Thymus (tissue), 14 donors: ENCODE measurements around the gene KLB. TPM values are rescaled to one million over a fixed set of nuclear protein-coding genes. Genes with fewer than 3 reads are reported as not detected.
"Not testable (repeated sequence)": the region's sequence is repeated elsewhere in the genome, so short reads cannot be mapped to it uniquely, and the experiment has no call there.

ENCODE experiments used
- DNase-seq, 9 donors: peaks; one replicate each; pipeline ENCODE4 v3.0.0-alpha.2; 2013; ENCODE audit warnings: low spot score in 9 of 9, low read depth in 6 of 9, missing footprints in 1 of 9
- H3K27ac ChIP-seq, 2 donors: one replicate each; pipeline ENCODE4 v1.5.1; 2013; ENCODE audit warnings: control low read depth in 1 of 2, low read depth in 1 of 2, low read length in 1 of 2, mild to moderate bottlenecking in 1 of 2, moderate library complexity in 1 of 2
- H3K27me3 ChIP-seq, 2 donors: one replicate each; pipeline ENCODE4 v1.5.1; 2013; ENCODE audit warnings: low read length in 1 of 2; ENCODE audit not compliant: control insufficient read depth in 2 of 2, insufficient read depth in 1 of 2
- H3K36me3 ChIP-seq, 2 donors: one replicate each; pipeline ENCODE4 v1.5.1; 2013; ENCODE audit warnings: low read length in 1 of 2, mild to moderate bottlenecking in 1 of 2, moderate library complexity in 1 of 2; ENCODE audit not compliant: control insufficient read depth in 2 of 2, insufficient read depth in 2 of 2
- H3K4me1 ChIP-seq, 2 donors: one replicate each; pipeline ENCODE4 v1.5.1; 2013; ENCODE audit warnings: low read length in 2 of 2; ENCODE audit not compliant: control insufficient read depth in 2 of 2, insufficient read depth in 2 of 2
- H3K4me3 ChIP-seq, 2 donors: one replicate each; pipeline ENCODE4 v1.5.1; 2013; ENCODE audit warnings: low read length in 2 of 2, control low read depth in 1 of 2, mild to moderate bottlenecking in 1 of 2
- H3K9me3 ChIP-seq, 2 donors: one replicate each; pipeline ENCODE4 v1.5.1; 2013; ENCODE audit warnings: low read length in 1 of 2, mild to moderate bottlenecking in 1 of 2; ENCODE audit not compliant: control insufficient read depth in 2 of 2, insufficient read depth in 1 of 2
- WGBS: extraction: QIAGEN DNeasy Blood & Tissue Kit; methylation state at CpG from one replicate; pipeline ENCODE4 v1.1.7; 2013; 5-methylcytosine and 5-hydroxymethylcytosine counted together
- long read RNA-seq, 10 donors: transcript quantifications; one replicate each; lab custom pipeline, GENCODE V29; 2026
- polyA plus RNA-seq: library from polyadenylated mRNA; stranded (reverse); fragments of 200-250 nt; gene quantifications from one replicate; pipeline ENCODE4 v1.2.3, GENCODE V29; 2013
- total RNA-seq: library from RNA; stranded (reverse); fragments of 120-200 nt; gene quantifications from one replicate; pipeline ENCODE4 v1.2.4, GENCODE V29; 2013
- donor health status: healthy.

The KLB gene
- total RNA-seq = 0.05 TPM
- polyA plus RNA-seq = 0.14 TPM
- long read RNA-seq, donor 1 = 0 reads
- long read RNA-seq, donor 2 = 0 reads
- long read RNA-seq, donor 3, partial matches to known transcripts = 1,879 of 1,984 reads
- long read RNA-seq, donor 3, other reads (novel, unspliced or antisense) = 105 of 1,984 reads
- long read RNA-seq, donor 4, partial matches to known transcripts = 797 of 845 reads
- long read RNA-seq, donor 4, other reads (novel, unspliced or antisense) = 48 of 845 reads
- long read RNA-seq, donor 5, partial matches to known transcripts = 2,388 of 2,439 reads
- long read RNA-seq, donor 5, other reads (novel, unspliced or antisense) = 51 of 2,439 reads
- long read RNA-seq, donor 6, partial matches to known transcripts = 399 of 413 reads
- long read RNA-seq, donor 6, other reads (novel, unspliced or antisense) = 14 of 413 reads
- long read RNA-seq, donor 7, partial matches to known transcripts = 1,111 of 1,191 reads
- long read RNA-seq, donor 7, other reads (novel, unspliced or antisense) = 80 of 1,191 reads
- long read RNA-seq, donor 8, partial matches to known transcripts = 154 of 254 reads
- long read RNA-seq, donor 8, other reads (novel, unspliced or antisense) = 100 of 254 reads
- long read RNA-seq, donor 9, partial matches to known transcripts = 672 of 703 reads
- long read RNA-seq, donor 9, other reads (novel, unspliced or antisense) = 31 of 703 reads
- long read RNA-seq, donor 10, partial matches to known transcripts = 623 of 650 reads
- long read RNA-seq, donor 10, other reads (novel, unspliced or antisense) = 27 of 650 reads

DNA sequence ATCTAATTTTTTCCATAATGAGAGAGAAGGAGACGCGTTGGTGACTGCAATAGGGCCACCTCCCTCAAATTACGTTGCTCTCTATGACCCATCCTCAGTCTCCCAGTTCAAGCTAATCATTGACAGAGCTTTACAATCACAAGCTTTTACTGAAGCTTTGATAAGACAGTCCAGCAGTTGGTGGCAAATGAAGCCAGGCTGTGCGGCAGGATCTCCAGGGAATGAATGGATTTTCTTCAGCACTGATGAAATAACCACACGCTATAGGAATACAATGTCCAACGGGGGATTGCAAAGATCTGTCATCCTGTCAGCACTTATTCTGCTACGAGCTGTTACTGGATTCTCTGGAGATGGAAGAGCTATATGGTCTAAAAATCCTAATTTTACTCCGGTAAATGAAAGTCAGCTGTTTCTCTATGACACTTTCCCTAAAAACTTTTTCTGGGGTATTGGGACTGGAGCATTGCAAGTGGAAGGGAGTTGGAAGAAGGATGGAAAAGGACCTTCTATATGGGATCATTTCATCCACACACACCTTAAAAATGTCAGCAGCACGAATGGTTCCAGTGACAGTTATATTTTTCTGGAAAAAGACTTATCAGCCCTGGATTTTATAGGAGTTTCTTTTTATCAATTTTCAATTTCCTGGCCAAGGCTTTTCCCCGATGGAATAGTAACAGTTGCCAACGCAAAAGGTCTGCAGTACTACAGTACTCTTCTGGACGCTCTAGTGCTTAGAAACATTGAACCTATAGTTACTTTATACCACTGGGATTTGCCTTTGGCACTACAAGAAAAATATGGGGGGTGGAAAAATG is at the start of gene KLB:
Gene KLB, plus strand, starts transcription at position 168 of the 821 bp plus-strand sequence. Its CDS starts 20 bp downstream, at position 188.
- Histone ChIP-seq H3K27me3 (no peaks in the 10 kb centered on the region), H3K4me1 (no peaks in the 10 kb centered on the region), H3K9me3 (no peaks in the 10 kb centered on the region), H3K27ac (no peak within 1 kb of the TSS), H3K4me3 (no peak within 1 kb of the TSS), H3K36me3 (no peaks in the 10 kb centered on the region)
- no peak for DNase-seq
- 91% methylated on average over 12 of the region's 12 CpGs for WGBS

- Histone ChIP-seq H3K9me3 (no peaks in the 10 kb centered on the region), H3K36me3 (peaks cover 0 to 2% of the 10 kb centered on the region in 2 donors), H3K4me3 (no peak overlapping the region), H3K27ac (no peak overlapping the region), H3K4me1 (peaks cover 6 to 9% of the 10 kb centered on the region in 2 donors), H3K27me3 (no peaks in the 10 kb centered on the region)
- 97% methylated on average over 1 of the region's 1 CpG for WGBS
- DNase-seq = peak in 1 of 9 donors; percentile 21
These were observed 49.7 kb upstream of the KLB start for GRCh38 chr4:39357002-39357401.

GRCh38 chr4:39360611-39361010 is 46.1 kb upstream of the KLB start:
- H3K4me3 ChIP-seq, DNase-seq, H3K36me3 ChIP-seq, H3K27ac ChIP-seq, H3K9me3 ChIP-seq, H3K27me3 ChIP-seq, H3K4me1 ChIP-seq: not testable (repeated sequence)
- WGBS = 98% methylated on average over 4 of the region's 4 CpGs

DNA sequence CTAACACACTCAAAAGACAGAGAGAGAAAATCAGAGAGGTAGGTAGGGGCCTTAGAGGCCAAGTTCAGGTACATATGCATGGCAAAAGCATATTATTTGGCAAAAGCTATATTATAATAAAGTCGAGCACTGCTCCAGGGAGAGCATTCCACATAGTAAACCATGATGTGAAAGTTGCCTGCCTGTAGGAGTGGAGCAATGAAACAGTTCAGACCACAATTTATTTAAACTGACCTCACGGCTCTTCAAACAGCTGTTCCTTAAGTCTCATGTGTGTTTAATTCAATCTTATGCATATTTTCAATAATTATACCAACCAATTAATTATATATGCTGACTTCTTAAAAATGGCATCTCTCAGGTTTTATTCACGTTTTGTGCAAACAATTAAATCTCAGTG is 43.9 kb upstream of the KLB start:
- Histone ChIP-seq H3K9me3 (peaks cover 0 to 3% of the 10 kb centered on the region in 2 donors), H3K27me3 (no peaks in the 10 kb centered on the region), H3K27ac (no peak overlapping the region), H3K4me1 (peaks cover 5 to 15% of the 10 kb centered on the region in 2 donors), H3K4me3 (no peak overlapping the region), H3K36me3 (peaks cover 0 to 2% of the 10 kb centered on the region in 2 donors)
- no peak for DNase-seq
- WGBS = 93% methylated on average over 3 of the region's 3 CpGs

DNA sequence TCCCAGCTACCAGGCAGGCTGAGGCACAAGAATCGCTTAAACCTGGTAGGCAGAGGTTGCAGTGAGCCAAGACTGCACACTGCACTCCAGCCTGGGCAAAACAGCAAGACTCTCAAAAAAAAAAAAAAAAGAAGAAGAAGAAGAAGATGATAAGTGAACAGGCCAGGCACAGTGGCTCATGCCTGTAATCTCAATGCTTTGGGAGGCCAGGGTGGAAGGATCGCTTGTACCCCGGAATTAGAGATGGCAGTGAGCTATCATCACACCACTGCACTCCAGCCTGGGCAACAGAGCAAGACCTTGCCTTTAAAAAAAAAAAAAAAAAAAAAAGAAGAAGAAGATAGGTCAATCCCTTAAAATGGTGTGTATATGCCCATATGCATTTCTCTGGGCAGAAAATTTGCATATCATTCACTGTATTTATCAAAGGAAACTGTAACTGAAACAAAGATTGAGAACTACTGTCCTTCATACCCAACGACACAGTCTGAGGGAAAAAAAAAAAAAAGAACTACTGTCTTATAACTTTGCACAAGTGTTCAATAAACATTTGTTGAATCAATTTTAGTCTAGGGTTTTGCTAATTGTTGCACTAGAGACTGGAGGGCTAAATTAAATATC is 42.8 kb upstream of the KLB start:
- no peak overlapping the region for H3K4me3 ChIP-seq
- H3K27ac ChIP-seq = no peak overlapping the region
- no peaks in the 10 kb centered on the region for H3K27me3 ChIP-seq
- no peak for DNase-seq
- WGBS = 92% methylated on average over 4 of the region's 4 CpGs
- H3K4me1 ChIP-seq = peaks cover 5 to 15% of the 10 kb centered on the region in 2 donors
- peaks cover 0 to 3% of the 10 kb centered on the region in 2 donors for H3K9me3 ChIP-seq
- H3K36me3 ChIP-seq = peaks cover 0 to 2% of the 10 kb centered on the region in 2 donors

- no peaks in the 10 kb centered on the region for H3K27me3 ChIP-seq
- WGBS = 12% methylated on average over 7 of the region's 7 CpGs
- peaks cover 0 to 2% of the 10 kb centered on the region in 2 donors for H3K36me3 ChIP-seq
- peak overlapping the region in 1 of 2 donors; percentile 78 for H3K27ac ChIP-seq
- peak in 1 of 9 donors; percentile 2 for DNase-seq
- peaks cover 5 to 15% of the 10 kb centered on the region in 2 donors for H3K4me1 ChIP-seq
- H3K9me3 ChIP-seq = peaks cover 0 to 3% of the 10 kb centered on the region in 2 donors
- H3K4me3 ChIP-seq = peak overlapping the region; percentile 88
These were observed 41.4 kb upstream of the KLB start for GRCh38 chr4:39365360-39365759.

DNA sequence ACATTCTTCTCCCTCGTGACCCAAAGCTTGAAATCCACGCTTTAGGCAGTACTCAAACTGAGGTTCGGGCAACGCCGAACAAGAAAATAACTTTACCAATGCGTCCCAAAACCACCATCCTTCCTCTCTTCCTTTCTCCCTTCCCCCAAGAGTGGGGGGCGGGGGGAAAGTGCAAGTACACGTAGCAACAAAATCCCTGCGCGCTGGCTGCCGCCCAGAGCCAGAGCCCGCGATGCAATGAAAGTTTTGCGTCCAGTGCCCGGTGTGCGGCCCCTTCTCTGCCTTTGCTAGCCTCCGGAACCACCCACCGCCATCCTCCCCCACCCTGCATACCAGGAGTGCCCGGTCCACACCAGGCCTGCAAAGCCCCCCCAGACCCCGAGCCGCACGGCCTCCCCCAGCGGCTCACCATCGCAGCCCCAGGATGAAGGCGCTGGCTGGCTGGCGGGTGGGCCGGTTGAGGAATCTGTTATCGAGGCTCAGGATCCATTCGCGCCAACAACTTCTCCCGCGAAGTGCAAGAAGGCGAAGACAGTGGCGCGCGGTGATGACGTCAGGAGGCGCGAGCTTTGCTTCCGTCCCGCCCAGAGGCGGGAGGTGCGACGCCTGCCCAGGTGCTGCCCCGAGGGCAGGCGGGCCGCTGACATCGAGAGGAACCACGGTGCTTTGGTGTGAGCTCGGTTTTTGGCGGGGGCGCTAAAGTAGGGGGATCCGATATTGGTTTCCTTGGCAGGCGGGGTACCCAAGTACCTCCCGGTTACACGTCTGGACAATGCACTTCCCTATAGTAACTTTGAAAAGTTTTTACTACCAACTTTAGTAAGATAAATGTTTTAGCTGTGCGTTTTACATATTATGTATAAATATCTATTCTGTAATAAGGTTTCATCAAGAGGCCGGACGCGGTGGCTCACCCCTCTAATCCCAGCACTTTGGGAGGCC is 40.6 kb upstream of the KLB start, which contains the start of gene RFC1:
Gene RFC1, minus strand, starts transcription at position 533 of the 942 bp plus-strand sequence. Its CDS starts 121 bp downstream, at position 412.
- peak; percentile 80 to 97 (median 89) for DNase-seq
- Histone ChIP-seq H3K4me3 (peak within 1 kb of the TSS; percentile 88), H3K4me1 (peaks cover 5 to 15% of the 10 kb centered on the region in 2 donors), H3K27me3 (no peaks in the 10 kb centered on the region), H3K9me3 (peaks cover 1 to 7% of the 10 kb centered on the region in 2 donors), H3K27ac (peak within 1 kb of the TSS; percentile 78 to 91), H3K36me3 (peaks cover 0 to 1% of the 10 kb centered on the region in 2 donors)
- 4% methylated on average over 60 of the region's 60 CpGs for WGBS
